T-helper 2 cell treated with Interferon-gamma antibody and Interleukin-4, amounts not matched to agents 100 ng/mL and 5 ng/mL, for 36 hours (primary cell): ENCODE measurements around the gene ASXL3. TPM values are rescaled to one million over a fixed set of nuclear protein-coding genes. Genes with fewer than 3 reads are reported as not detected.

Experiments used
- intact Hi-C: fragments of 100-400 bp; cut with micrococcal nuclease; formaldehyde crosslinking; loops from one replicate; pipeline ENCODE4 v1.15.1; 2023
- total RNA-seq: library from RNA; stranded (reverse); gene quantifications from 2 replicates; pipeline ENCODE4 v1.2.3, GENCODE V29; 2022

ASXL3 gene
- total RNA-seq, 1 donor from 2014 or later: not detected

GRCh38 chr18:33712719-33713118, 134.7 kb downstream of the ASXL3 start:
- intact Hi-C loops: no loop called here

GRCh38 chr18:33716061-33716683, 138.2 kb downstream of the ASXL3 start:
- intact Hi-C loops: no loop called here

GRCh38 chr18:33717339-33717738, 139.3 kb downstream of the ASXL3 start:
- intact Hi-C loops: no loop called here

- intact Hi-C loops: no loop called here
Observed at GRCh38 chr18:33720133-33720532, 142.1 kb downstream of the ASXL3 start.

GRCh38 chr18:33729556-33729955, 151.5 kb downstream of the ASXL3 start:
- intact Hi-C loops: no loop called here

GRCh38 chr18:33733376-33733775, 155.4 kb downstream of the ASXL3 start:
- intact Hi-C loops: no loop called here

GRCh38 chr18:33735428-33735827, 157.4 kb downstream of the ASXL3 start:
- intact Hi-C loops: no loop called here

- intact Hi-C loops: no loop called here
Observed at GRCh38 chr18:33741760-33742159, 163.7 kb downstream of the ASXL3 start.

- intact Hi-C loops: no loop called here
Observed at GRCh38 chr18:33744032-33744697, 166.1 kb downstream of the ASXL3 start.

- intact Hi-C loops: no loop called here
Observed at GRCh38 chr18:33745151-33745795, 167.3 kb downstream of the ASXL3 start.

- intact Hi-C loops: no loop called here
Observed at GRCh38 chr18:33745871-33746545, 168.0 kb downstream of the ASXL3 start.

- intact Hi-C loops: no loop called here
Observed at GRCh38 chr18:33749834-33750233, 171.8 kb downstream of the ASXL3 start.

GRCh38 chr18:33750366-33750765, 172.3 kb downstream of the ASXL3 start:
- intact Hi-C loops: no loop called here

- intact Hi-C loops: no loop called here
Observed at GRCh38 chr18:33751613-33752221, 173.7 kb downstream of the ASXL3 start.

GRCh38 chr18:33755391-33755790, 177.4 kb downstream of the ASXL3 start:
- intact Hi-C loops: no loop called here

GRCh38 chr18:33755931-33756560, 178.0 kb downstream of the ASXL3 start:
- intact Hi-C loops: no loop called here

GRCh38 chr18:33757037-33757436, 179.0 kb downstream of the ASXL3 start:
- intact Hi-C loops: no loop called here

- intact Hi-C loops: no loop called here
Observed at GRCh38 chr18:33761363-33761762, 183.3 kb downstream of the ASXL3 start.

GRCh38 chr18:33781429-33781828, 203.4 kb downstream of the ASXL3 start:
- intact Hi-C loops: no loop called here
